Stimulated activated CD4-positive, alpha-beta T cell treated with anti-CD3 and anti-CD28 coated beads, Interleukin-12 subunit alpha, Interleukin-12 subunit beta, amount 100 ng/mL, for 48 hours (primary cell): ENCODE data around the gene MOBP.
"Not testable (repeated sequence)": the region's sequence is repeated elsewhere in the genome, so short reads cannot be mapped to it uniquely, and the experiment has no call there.

ENCODE experiments used
- DNase-seq, 3 donors: peaks; one replicate each; pipeline ENCODE4 v3.0.0-alpha.2; 2020; ENCODE audit warnings: low read depth in 2 of 3, low spot score in 1 of 3

MOBP gene

DNA sequence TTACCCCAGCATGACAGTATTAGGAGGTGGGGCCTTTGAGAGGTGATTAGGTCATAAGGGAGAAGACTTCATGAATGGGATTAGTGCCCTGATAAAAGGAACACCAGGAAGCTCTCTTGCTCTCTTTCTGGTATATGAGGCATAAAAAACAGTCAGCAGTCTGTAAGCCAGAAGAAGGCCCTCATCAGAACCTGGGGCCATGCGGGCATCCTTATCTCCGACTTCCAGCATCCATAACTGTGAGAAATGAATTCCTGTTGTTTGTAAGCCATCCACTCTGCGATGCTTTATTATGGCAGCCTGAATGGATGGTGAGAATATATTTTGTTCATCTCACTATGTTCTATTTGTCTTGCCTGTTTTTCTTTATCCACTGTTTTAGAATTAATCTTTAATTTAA lies 17.7 kb upstream of the MOBP start:
- no peak for DNase-seq

- DNase-seq: no peak
Measured at GRCh38 chr3:39453134-39453533, 14.3 kb upstream of the MOBP start.

- not testable (repeated sequence) for DNase-seq
Measured at GRCh38 chr3:39453872-39454271, 13.6 kb upstream of the MOBP start.

GRCh38 chr3:39454591-39455217 lies 12.8 kb upstream of the MOBP start:
- no peak for DNase-seq

DNA sequence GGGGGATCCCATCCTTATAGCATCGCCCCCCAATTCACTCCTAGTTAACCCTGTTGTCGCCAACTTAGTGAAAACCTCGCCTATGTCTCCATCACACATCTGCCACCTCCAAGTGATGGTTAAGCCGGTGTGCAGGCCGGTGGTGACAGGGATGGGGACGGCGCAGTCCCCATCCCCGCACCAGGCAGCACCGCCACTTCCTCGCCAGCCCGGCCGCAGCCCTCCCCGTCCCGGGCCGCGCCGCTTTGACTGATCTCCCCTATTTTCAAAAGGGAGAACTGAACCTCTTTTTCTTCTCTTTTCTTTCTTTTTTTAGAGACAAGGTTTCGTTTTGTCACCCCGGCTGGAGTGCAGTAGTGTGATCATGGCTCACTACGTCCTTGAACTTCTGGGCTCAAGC lies 11.3 kb upstream of the MOBP start:
- no peak for DNase-seq

DNA sequence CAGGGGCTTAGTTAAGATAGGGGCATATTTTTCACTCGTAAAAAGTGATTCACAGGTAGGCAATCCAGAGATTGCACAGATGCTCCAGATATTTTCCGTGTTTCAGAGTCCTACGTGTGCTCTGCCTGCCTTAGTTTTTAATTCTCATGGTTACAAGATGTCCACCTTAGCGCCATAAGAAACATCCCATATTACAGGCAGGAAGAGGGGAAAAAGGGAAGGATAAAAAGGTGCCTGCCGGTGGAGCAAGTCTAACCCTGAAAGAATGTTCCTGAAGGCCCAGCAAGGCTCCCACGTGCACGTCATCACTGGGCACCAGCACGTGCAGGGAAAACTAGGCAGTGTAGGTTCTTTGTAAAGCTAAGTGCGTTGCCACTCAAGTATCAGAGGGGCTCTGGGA lies 10.1 kb upstream of the MOBP start:
- no peak for DNase-seq

DNA sequence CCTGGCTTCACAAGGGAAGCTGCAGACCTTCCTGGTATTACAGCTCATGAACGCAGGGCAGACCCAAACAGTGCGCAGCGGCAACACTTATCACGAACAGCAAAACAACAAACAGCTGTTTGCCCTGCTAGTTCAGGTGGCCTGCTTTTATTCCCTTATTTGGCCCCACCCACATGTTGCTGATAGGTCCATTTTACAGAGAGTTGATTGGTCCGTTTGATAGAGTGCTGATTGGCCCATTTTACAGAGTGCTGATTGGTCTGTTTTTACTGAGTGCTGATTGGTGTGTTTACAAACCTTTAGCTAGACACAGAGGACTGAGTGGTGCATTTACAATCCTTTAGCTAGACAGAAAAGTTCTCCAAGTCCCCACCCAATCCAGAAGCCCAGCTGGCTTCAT lies 8.9 kb upstream of the MOBP start:
- DNase-seq: not testable (repeated sequence)

- DNase-seq: no peak
Measured at GRCh38 chr3:39460677-39461076, 6.8 kb upstream of the MOBP start.

DNA sequence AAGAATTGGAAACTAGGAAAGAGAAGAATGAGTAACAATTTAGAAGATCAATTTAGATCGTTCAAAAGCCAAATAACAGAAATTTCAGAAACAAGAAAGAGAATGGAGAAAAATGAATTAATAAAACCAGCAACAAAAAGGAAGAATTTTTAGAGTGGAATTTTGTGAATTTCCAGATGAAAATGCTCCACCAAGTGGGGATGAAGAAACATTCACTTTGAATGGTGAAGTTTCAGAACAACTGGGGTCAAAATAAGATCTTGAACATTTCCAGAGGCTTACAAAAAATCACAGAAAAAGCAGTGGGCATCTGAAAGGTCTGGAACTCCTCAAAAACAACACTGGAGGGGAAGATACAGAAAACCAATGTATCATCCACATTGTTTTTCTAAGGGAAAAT lies 4.2 kb upstream of the MOBP start:
- no peak for DNase-seq

DNA sequence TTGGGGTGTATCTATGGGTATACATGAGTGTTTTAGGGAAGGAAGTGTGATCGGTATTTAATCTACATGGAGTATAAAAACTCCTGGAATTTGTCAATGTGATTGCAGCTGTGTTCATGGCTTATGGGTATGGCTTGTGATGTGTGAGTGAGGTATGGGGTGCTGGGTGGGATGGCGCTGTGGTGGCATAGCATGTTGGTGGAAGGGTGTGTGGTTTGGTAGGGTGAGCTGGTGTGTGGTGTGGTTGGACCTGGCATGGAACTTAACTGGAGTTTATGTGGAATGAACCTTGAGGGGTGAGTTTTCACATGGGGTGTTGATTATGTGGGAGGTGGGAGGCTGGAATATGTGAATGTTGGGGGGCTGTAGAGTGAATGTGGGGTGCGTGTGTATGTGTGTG lies 492 bp upstream of the MOBP start:
- no peak for DNase-seq

DNA sequence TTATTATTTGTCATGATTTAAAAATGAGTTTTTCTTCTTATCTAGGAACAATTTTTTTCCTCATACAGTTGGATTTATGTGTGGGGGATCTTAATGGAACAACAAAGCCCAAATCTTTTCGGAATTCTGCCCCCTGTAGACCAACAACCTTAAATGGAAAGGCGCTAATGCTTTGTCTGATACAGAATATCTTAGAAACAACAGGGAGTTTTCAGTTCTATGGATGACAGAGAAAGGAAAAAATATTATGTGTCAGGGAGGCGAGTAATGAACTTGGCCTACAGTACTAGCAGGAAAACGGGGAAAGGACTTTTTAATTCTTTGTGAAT lies 592 bp downstream of the MOBP start:
- DNase-seq: no peak

GRCh38 chr3:39469258-39469657 lies 1.8 kb downstream of the MOBP start:
- no peak for DNase-seq

GRCh38 chr3:39469945-39470344 lies 2.5 kb downstream of the MOBP start:
- no peak for DNase-seq

DNA sequence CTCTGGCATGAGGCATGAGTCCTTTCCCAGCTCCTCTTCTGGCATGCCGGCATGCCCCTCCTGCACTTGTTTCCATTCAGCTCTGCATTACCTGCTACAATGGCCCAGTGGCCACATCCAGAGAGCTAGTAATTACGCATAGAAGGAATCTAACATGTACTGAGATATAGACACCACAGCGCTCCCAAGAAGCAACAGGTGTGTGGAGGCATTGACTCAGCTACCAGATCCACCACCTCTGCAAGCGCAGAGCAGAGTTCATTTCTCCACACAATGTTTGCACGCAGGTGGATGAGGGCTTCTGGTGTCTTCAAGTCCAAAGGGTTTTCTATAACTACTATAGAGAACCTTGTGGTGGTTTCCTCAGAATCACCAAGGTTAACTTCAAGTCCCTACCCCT lies 4.2 kb downstream of the MOBP start:
- DNase-seq: no peak

DNA sequence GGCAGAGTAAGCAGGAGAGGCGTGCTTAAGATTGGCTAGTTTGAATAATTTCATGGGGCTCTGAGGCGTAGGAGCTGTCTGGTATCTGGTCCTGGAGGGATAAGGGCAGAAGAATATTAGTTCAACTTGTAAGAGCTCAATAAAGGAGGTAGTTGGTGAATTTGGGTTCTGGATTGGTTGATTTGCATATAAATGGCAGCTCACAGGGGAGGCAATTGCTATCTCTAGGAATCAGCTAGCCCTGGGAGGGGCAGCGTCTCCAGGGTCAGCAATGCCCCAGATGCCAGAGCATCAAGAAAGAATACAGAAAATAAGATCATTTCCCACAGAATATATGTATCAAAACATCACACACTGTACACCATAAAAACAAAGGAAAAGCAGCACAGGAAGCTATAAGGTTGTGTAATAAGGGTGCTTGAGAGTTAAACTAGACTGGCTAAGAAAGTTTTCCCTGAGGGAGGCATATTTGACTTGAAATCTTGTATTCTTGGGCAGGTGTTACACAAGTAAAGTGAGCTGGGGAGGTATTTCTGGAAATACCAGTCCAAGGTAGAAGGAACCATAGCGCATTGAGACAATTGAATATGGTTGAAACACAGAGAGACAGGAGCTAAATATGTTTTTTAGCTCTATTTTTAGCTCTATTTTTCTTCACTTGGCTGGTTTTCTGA lies 6.1 kb downstream of the MOBP start:
- DNase-seq: no peak

- no peak for DNase-seq
Measured at GRCh38 chr3:39474126-39474515, 6.6 kb downstream of the MOBP start.

GRCh38 chr3:39476783-39477182 lies 9.3 kb downstream of the MOBP start:
- DNase-seq: no peak

DNA sequence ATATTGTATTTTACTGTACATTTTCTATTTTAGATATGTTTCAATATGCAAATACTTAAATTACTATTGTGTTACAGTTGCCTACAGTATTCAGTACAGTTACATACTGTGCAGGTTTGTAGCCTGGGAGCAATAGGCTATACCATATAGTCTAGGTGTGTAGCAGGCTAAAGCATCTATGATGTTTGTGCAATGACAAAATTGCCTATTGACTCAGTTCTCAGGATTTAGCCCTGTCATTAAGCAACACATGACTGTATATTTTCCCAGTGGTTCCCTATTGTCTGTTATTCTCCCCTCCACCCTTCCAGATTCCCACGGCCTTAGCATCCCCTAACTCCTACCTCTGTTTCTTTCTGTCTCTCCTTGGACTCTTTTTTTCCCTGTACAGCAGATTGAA lies 10.7 kb downstream of the MOBP start:
- DNase-seq: no peak

- no peak for DNase-seq
Measured at GRCh38 chr3:39479701-39480414, 12.4 kb downstream of the MOBP start.

DNA sequence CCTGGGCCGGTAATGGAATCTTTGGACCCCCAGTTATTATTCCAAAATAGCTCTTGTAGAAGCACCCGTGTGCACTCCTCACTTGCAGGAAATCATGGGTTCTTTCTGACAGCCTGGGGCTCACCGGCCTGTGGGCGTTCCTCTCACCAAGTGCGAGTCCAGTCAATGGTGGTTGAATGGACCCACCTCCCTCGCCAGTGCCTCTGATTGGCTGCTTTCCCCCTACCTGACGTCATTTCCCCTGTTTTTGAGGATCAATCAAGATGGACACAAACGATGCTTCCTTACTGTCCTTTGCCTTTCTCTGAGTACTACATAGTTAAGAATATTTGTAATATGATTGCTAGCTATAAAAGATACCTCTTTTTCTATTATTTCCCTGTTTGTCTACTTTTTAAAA lies 18.1 kb downstream of the MOBP start:
- no peak for DNase-seq

GRCh38 chr3:39491014-39491413 lies 23.5 kb downstream of the MOBP start:
- DNase-seq: no peak

GRCh38 chr3:39491733-39492350 lies 24.4 kb downstream of the MOBP start:
- no peak for DNase-seq
